ENCODE measurements around the gene FGF4. TPM values are rescaled to one million over a fixed set of nuclear protein-coding genes. Genes with fewer than 3 reads are reported as not detected.

Gene FGF4
- total and polyA plus RNA-seq, 10 of the 15 experiments (the other 5 are each of a cell fraction or from before 2014, with no cell fraction given): not detected

GRCh38 chr11:69721106-69721505 lies 54.0 kb downstream of the FGF4 start:
- intact Hi-C loops (cut with micrococcal nuclease; ENCODE audit: unreplicated experiment): no loop called here
- TF ChIP-seq CHD2 (IDR thresholded peaks at IDR 0.05; ENCODE audit: borderline replicate concordance, low read depth, low read length): no peak
- TF ChIP-seq ZBTB40 (IDR thresholded peaks at IDR 0.05; ENCODE audit: borderline replicate concordance): no peak
- no peak for TF ChIP-seq NR2C2 (IDR thresholded peaks at IDR 0.05; ENCODE audit: borderline replicate concordance, control insufficient read depth, insufficient read length, low read depth)
- no peak for TF ChIP-seq STAT3 (IDR thresholded peaks at IDR 0.05; ENCODE audit: low read depth, low read length)
- no peak for TF ChIP-seq GATAD2B (conservative IDR thresholded peaks at IDR 0.05; ENCODE audit: low read depth)
- TF ChIP-seq MLLT1 (IDR thresholded peaks at IDR 0.05): no peak
- TF ChIP-seq ZBTB11 (CRISPR knock-in tag; IDR thresholded peaks at IDR 0.05): no peak
- no peak for TF ChIP-seq ZSCAN29 (IDR thresholded peaks at IDR 0.05)
- TF ChIP-seq E2F8 (IDR thresholded peaks at IDR 0.05; ENCODE audit: low read depth, partially characterized antibody): no peak
- TF ChIP-seq NFYB (IDR thresholded peaks at IDR 0.05; ENCODE audit: insufficient read depth, low read depth, low read length): no peak
- TF ChIP-seq BHLHE40 (IDR thresholded peaks at IDR 0.05; ENCODE audit: borderline replicate concordance in 1 of 2, low read depth in 2 of 2, low read length in 1 of 2): no peak
- TF ChIP-seq KDM1A (IDR thresholded peaks at IDR 0.05; ENCODE audit: borderline replicate concordance): no peak
- TF ChIP-seq SP1 (IDR thresholded peaks at IDR 0.05; ENCODE audit: low read depth, low read length): no peak
- Histone ChIP-seq H3K27ac (ENCODE audit: control insufficient read depth, insufficient read depth) (no peak overlapping the region), H2AFZ (ENCODE audit: control insufficient read depth, low read depth, low read length) (no peak overlapping the region), H3K36me3 (ENCODE audit: control insufficient read depth in 2 of 2, insufficient read depth in 2 of 2, low read length in 1 of 2) (no peaks in the 10 kb centered on the region), H3K79me2 (ENCODE audit: control insufficient read depth, insufficient read depth, low read length) (no peaks in the 10 kb centered on the region), H3K27me3 (replicated peaks in 1 of 2; ENCODE audit: control insufficient read depth in 2 of 2, insufficient read depth in 2 of 2, low read length in 1 of 2) (peaks cover 0 to 7% of the 10 kb centered on the region in 2 experiments; a peak in 3 of 4 replicates), H4K20me1 (ENCODE audit: control insufficient read depth, insufficient read depth) (0 out of 2 replicates have a peak, but pooled peaks cover 2% of the 10 kb centered on the region), H3K4me2 (ENCODE audit: control insufficient read depth, insufficient read depth) (no peak overlapping the region), H3K4me1 (ENCODE audit: control insufficient read depth, insufficient read depth, low read length) (no peaks in the 10 kb centered on the region), H3K9me3 (replicated peaks; ENCODE audit: control insufficient read depth, insufficient read depth, low read length) (no peaks in the 10 kb centered on the region), H3K4me3 (no peak overlapping the region), H3K9ac (ENCODE audit: control insufficient read depth, insufficient read depth, low read length) (no peak overlapping the region)
- POLR2A ChIA-PET: no interaction called here
- DNase-seq (ENCODE audit: low read depth, low spot score) (no peak), FAIRE-seq (no peak), ATAC-seq (no peak)
- no TSS peak for BruUV-seq (replicated peaks)
- SMC1A ChIA-PET (ENCODE audit: uncharacterized antibody, unreplicated experiment): no interaction called here
- WGBS (ENCODE audit: insufficient coverage, insufficient replicate concordance, low lambda C conversion rate, missing lambda C conversion rate): 12% methylated on average over 14 of the region's 14 CpGs
- RAD21 ChIA-PET (ENCODE audit: unreplicated experiment): no interaction called here
- in situ Hi-C loops (cut with MboI): no loop called here
- CTCF ChIA-PET: no interaction called here

Data from GM12878 (cell line).